HepG2 (cell line): ENCODE measurements around the gene ITGA7. TPM values are rescaled to one million over a fixed set of nuclear protein-coding genes. Genes with fewer than 3 reads are reported as not detected.
A peak's percentile ranks its signal among the peaks of the same experiment; 100 is the strongest.

Source experiments
- CBX2 ChIP-seq, 2 experiments: fragments of 200-600 bp in 1 of 2; sonication (generic); formaldehyde crosslinking in 1 of 2; IDR thresholded peaks; 2 replicates each; pipeline versions ENCODE4 v1.7.0 to v1.8.1; 2018 to 2022; ENCODE audit warnings: low read depth in 2 of 2, low read length in 1 of 2, mild to moderate bottlenecking in 1 of 2, missing genetic modification reagents in 1 of 2
- ETV6 ChIP-seq: sonication (generic); formaldehyde crosslinking; conservative IDR thresholded peaks from 2 replicates; pipeline ENCODE4 v1.4.0; 2020; ENCODE audit warnings: missing genetic modification reagents
- JDP2 ChIP-seq: sonication (generic); formaldehyde crosslinking; IDR thresholded peaks from 2 replicates; pipeline ENCODE4 v1.8.1; 2022; ENCODE audit warnings: missing genetic modification reagents, borderline replicate concordance
- MTF1 ChIP-seq: sonication (generic); formaldehyde crosslinking; IDR thresholded peaks from 2 replicates; pipeline ENCODE4 v1.5.0; 2020; ENCODE audit warnings: missing genetic modification reagents
- NAIF1 ChIP-seq: sonication (generic); formaldehyde crosslinking; IDR thresholded peaks from 2 replicates; pipeline ENCODE4 v1.5.0; 2020; ENCODE audit warnings: mild to moderate bottlenecking, missing genetic modification reagents, borderline replicate concordance
- NR2F1 ChIP-seq, 2 experiments: fragments of 450-650 bp in 1 of 2; formaldehyde crosslinking in 1 of 2; IDR thresholded peaks; 2 replicates each; pipeline versions ENCODE4 v1.5.0 to v1.6.1; 2016 to 2020; ENCODE audit warnings: mild to moderate bottlenecking in 1 of 2, missing compliant biosample characterization in 1 of 2, missing genetic modification reagents in 1 of 2, moderate library complexity in 1 of 2
- PLRG1 ChIP-seq: fragments of 450-650 bp; conservative IDR thresholded peaks from 2 replicates; pipeline ENCODE4 v1.6.1; 2016
- STAG1 ChIP-seq: sonication (generic); formaldehyde crosslinking; IDR thresholded peaks from 2 replicates; pipeline ENCODE4 v1.4.0; 2020; ENCODE audit warnings: missing genetic modification reagents
- ZC3H13 ChIP-seq: sonication (generic); formaldehyde crosslinking; IDR thresholded peaks from 2 replicates; pipeline ENCODE4 v1.8.1; 2023; ENCODE audit warnings: mild to moderate bottlenecking, missing genetic modification reagents, moderate library complexity
- ZNF234 ChIP-seq: sonication (generic); formaldehyde crosslinking; conservative IDR thresholded peaks from 2 replicates; pipeline ENCODE4 v1.5.1; 2020; ENCODE audit warnings: mild to moderate bottlenecking, missing genetic modification reagents
- ZNF468 ChIP-seq: sonication (generic); formaldehyde crosslinking; IDR thresholded peaks from 2 replicates; pipeline ENCODE4 v1.8.0; 2022; ENCODE audit warnings: mild to moderate bottlenecking, moderate library complexity, missing genetic modification reagents
- ZNF839 ChIP-seq: sonication (generic); formaldehyde crosslinking; IDR thresholded peaks from 2 replicates; pipeline ENCODE4 v1.4.0; 2020; ENCODE audit warnings: missing genetic modification reagents, mild to moderate bottlenecking, borderline replicate concordance
- polyA plus RNA-seq, 8 experiments: library from polyadenylated mRNA; depleted of rRNA in 3 of 8; stranded (reverse) in 7 of 8; unstranded in 1 of 8; fragments of >200 nt; fragmentation: Illumina TruSeq in 4 of 8; extraction: Trizol in 4 of 8; gene quantifications; 2 replicates each; pipeline versions ENCODE4 v1.2.1 to v1.2.3, GENCODE V29; 2011 to 2016; ENCODE audit warnings: low read depth in 4 of 8, missing spikeins in 1 of 8, mixed read lengths in 1 of 8; ENCODE audit not compliant: insufficient read depth in 1 of 8
- total RNA-seq, 5 experiments: library from RNA; depleted of rRNA; stranded (reverse); fragments of >200 nt; fragmentation: Illumina TruSeq; extraction: Trizol; gene quantifications; 2 replicates each; pipeline ENCODE4 v1.2.3, GENCODE V29; 2016; ENCODE audit warnings: low read depth in 1 of 5
- TF ChIP-seq, protein P1 (sequence below): sonication (generic); formaldehyde crosslinking; IDR thresholded peaks from 2 replicates; pipeline ENCODE4 v1.4.0; 2020; ENCODE audit warnings: missing genetic modification reagents, borderline replicate concordance
- TF ChIP-seq, protein P2 (sequence below): sonication (generic); formaldehyde crosslinking; IDR thresholded peaks from 2 replicates; pipeline ENCODE4 v1.4.0; 2020; ENCODE audit warnings: missing genetic modification reagents, borderline replicate concordance
- TF ChIP-seq, protein P3 (sequence below): sonication (generic); formaldehyde crosslinking; IDR thresholded peaks from 2 replicates; pipeline ENCODE4 v1.8.0; 2022; ENCODE audit warnings: missing genetic modification reagents, mild to moderate bottlenecking, inconsistent platforms, borderline replicate concordance
- TF ChIP-seq, protein P4 (sequence below): sonication (generic); formaldehyde crosslinking; IDR thresholded peaks from 2 replicates; pipeline ENCODE4 v1.4.0; 2020; ENCODE audit warnings: low read depth, mild to moderate bottlenecking, missing genetic modification reagents

The ITGA7 gene
- total and polyA plus RNA-seq, 2 of the 13 experiments (the other 11 are each of a cell fraction or from before 2014, with no cell fraction given) = 0.65 to 0.75 TPM

DNA sequence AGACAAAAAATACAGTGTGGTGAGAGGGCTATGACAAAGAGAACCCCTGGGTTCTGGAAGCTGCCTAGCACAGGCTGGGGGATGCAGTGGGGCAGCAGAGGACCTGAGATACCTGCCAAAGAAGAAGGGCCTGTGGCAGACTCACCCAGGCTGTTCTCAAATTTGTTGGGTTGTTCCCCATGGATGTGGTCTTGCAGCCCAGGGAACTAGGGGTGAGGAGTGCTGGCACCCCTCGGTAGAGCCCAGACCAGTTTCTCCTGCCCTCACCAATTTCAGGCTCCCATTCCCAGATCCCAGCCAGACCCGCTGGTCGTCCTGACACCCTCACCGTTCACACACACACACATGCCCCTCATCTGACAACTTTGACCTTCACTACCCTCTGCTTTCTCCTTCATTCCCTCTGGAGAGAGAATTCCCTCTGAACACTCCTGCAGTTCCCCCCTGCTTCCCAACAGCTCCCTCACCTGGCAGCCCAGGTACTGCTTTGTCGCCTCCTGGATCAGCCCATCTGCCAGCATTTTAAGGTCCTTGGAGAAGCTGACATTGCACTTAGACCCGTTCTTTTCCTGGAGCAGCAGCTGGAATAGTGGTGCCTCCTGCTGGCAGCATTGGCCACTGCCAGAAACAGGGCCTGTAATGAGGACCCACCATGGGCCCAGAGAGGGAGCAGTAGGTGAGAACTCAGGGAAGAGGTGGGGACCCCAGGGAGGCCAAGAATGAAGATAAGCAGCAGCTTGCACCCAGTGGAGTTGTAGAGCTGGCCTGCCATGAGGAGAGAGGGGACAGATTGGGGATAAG, 29.3 kb upstream of the ITGA7 start (continued):
- TF ChIP-seq, protein P1, sequence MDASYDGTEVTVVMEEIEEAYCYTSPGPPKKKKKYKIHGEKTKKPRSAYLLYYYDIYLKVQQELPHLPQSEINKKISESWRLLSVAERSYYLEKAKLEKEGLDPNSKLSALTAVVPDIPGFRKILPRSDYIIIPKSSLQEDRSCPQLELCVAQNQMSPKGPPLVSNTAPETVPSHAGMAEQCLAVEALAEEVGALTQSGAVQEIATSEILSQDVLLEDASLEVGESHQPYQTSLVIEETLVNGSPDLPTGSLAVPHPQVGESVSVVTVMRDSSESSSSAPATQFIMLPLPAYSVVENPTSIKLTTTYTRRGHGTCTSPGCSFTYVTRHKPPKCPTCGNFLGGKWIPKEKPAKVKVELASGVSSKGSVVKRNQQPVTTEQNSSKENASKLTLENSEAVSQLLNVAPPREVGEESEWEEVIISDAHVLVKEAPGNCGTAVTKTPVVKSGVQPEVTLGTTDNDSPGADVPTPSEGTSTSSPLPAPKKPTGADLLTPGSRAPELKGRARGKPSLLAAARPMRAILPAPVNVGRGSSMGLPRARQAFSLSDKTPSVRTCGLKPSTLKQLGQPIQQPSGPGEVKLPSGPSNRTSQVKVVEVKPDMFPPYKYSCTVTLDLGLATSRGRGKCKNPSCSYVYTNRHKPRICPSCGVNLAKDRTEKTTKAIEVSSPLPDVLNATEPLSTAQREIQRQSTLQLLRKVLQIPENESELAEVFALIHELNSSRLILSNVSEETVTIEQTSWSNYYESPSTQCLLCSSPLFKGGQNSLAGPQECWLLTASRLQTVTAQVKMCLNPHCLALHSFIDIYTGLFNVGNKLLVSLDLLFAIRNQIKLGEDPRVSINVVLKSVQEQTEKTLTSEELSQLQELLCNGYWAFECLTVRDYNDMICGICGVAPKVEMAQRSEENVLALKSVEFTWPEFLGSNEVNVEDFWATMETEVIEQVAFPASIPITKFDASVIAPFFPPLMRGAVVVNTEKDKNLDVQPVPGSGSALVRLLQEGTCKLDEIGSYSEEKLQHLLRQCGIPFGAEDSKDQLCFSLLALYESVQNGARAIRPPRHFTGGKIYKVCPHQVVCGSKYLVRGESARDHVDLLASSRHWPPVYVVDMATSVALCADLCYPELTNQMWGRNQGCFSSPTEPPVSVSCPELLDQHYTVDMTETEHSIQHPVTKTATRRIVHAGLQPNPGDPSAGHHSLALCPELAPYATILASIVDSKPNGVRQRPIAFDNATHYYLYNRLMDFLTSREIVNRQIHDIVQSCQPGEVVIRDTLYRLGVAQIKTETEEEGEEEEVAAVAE (CRISPR knock-in tag) = no peak
- TF ChIP-seq PLRG1 (no peak), ZNF468 (no peak), ZC3H13 (no peak), STAG1 (peak; percentile 79), NAIF1 (no peak), JDP2 (CRISPR knock-in tag) (no peak), ZNF234 (CRISPR knock-in tag) (no peak), MTF1 (CRISPR knock-in tag) (no peak), NR2F1 (CRISPR knock-in tag; IDR thresholded peaks at IDR 0.05) (no peak), CBX2 (IDR thresholded peaks at IDR 0.05; ENCODE audit: low read depth, low read length) (no peak), CBX2 (CRISPR knock-in tag; IDR thresholded peaks at IDR 0.05; ENCODE audit: low read depth) (no peak), ZNF839 (CRISPR knock-in tag) (no peak), ETV6 (CRISPR knock-in tag) (no peak)
- TF ChIP-seq, protein P2, sequence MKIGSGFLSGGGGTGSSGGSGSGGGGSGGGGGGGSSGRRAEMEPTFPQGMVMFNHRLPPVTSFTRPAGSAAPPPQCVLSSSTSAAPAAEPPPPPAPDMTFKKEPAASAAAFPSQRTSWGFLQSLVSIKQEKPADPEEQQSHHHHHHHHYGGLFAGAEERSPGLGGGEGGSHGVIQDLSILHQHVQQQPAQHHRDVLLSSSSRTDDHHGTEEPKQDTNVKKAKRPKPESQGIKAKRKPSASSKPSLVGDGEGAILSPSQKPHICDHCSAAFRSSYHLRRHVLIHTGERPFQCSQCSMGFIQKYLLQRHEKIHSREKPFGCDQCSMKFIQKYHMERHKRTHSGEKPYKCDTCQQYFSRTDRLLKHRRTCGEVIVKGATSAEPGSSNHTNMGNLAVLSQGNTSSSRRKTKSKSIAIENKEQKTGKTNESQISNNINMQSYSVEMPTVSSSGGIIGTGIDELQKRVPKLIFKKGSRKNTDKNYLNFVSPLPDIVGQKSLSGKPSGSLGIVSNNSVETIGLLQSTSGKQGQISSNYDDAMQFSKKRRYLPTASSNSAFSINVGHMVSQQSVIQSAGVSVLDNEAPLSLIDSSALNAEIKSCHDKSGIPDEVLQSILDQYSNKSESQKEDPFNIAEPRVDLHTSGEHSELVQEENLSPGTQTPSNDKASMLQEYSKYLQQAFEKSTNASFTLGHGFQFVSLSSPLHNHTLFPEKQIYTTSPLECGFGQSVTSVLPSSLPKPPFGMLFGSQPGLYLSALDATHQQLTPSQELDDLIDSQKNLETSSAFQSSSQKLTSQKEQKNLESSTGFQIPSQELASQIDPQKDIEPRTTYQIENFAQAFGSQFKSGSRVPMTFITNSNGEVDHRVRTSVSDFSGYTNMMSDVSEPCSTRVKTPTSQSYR (CRISPR knock-in tag) = no peak
- TF ChIP-seq, protein P3, sequence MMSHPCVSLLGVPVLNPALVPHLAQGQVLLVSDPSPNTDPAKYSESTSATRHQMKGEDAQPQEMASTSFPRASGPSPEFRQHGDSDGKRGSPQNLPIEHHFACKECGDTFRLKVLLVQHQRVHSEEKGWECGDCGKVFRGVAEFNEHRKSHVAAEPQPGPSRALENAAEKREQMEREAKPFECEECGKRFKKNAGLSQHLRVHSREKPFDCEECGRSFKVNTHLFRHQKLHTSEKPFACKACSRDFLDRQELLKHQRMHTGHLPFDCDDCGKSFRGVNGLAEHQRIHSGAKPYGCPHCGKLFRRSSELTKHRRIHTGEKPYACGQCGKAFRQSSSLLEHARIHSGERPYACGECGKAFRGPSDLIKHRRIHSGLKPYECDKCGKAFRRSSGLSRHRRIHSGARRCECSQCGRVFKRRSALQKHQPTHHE (CRISPR knock-in tag) = no peak
- TF ChIP-seq, protein P4, sequence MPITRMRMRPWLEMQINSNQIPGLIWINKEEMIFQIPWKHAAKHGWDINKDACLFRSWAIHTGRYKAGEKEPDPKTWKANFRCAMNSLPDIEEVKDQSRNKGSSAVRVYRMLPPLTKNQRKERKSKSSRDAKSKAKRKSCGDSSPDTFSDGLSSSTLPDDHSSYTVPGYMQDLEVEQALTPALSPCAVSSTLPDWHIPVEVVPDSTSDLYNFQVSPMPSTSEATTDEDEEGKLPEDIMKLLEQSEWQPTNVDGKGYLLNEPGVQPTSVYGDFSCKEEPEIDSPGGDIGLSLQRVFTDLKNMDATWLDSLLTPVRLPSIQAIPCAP (CRISPR knock-in tag) = no peak
